ENCODE data around the gene METRN.

The METRN gene

DNA sequence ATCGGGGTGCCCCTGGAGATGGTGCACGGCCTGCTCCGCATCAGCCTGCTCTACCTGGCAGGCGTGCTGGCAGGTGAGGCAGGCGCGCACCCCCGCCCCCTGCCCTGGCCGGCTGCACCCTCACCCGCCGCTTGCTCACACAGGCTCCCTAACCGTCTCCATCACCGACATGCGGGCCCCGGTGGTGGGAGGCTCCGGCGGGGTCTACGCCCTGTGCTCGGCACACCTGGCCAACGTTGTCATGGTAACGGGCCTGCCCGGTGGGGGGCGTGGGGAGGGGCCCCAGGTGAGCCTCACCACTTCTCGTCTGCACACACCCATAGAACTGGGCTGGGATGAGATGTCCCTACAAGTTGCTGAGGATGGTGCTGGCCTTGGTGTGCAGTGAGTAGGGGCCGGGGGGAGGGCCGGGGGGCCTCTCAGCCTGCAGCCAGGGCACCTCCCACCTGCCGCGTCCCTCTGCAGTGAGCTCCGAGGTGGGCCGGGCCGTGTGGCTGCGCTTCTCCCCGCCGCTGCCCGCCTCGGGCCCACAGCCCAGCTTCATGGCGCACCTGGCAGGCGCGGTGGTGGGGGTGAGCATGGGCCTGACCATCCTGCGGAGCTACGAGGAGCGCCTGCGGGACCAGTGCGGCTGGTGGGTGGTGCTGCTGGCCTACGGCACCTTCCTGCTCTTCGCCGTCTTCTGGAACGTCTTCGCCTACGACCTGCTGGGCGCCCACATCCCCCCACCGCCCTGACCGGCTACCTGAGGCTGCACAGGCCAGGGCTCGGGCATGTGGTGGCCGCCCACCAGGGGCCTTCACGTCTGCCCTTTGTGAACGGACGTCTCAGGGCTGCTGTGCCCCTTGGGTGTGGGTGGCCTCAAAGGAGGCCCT is 37.4 kb upstream of the METRN start:
- DNase-seq (ENCODE audit: low read depth, low spot score), result no peak

DNA sequence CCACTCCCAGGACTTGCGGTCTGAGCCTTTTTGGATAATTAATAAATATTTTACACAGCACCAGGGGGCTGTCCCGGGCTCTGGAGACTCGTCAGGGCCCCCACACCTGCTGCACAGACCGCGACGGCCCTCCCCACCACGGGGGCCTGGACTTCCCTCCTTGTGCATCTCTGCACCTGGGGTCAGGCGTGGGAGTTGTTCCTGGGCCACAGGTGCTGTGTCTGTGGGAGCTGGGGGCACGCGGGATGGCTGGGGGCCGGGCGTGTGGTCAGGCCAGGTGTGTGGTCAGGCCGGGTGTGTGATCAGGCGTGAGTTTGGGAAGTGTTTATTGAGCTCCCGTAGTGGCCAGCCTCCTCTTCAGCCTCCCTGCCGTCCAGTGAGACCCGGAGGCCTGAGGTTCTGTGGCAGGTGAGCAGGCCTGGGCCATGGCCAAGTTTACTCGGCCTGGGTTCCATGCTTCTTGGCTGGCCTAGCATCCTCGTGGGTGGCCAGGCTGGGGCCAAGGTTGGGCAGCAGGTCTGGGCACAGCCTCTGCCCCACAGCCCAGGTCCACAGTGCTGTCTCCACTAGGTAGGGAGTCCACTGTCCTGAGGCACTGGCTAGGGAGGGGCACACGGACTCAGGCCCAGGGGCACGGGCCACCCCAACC is 36.6 kb upstream of the METRN start:
- no peak for DNase-seq (ENCODE audit: low read depth, low spot score)

DNA sequence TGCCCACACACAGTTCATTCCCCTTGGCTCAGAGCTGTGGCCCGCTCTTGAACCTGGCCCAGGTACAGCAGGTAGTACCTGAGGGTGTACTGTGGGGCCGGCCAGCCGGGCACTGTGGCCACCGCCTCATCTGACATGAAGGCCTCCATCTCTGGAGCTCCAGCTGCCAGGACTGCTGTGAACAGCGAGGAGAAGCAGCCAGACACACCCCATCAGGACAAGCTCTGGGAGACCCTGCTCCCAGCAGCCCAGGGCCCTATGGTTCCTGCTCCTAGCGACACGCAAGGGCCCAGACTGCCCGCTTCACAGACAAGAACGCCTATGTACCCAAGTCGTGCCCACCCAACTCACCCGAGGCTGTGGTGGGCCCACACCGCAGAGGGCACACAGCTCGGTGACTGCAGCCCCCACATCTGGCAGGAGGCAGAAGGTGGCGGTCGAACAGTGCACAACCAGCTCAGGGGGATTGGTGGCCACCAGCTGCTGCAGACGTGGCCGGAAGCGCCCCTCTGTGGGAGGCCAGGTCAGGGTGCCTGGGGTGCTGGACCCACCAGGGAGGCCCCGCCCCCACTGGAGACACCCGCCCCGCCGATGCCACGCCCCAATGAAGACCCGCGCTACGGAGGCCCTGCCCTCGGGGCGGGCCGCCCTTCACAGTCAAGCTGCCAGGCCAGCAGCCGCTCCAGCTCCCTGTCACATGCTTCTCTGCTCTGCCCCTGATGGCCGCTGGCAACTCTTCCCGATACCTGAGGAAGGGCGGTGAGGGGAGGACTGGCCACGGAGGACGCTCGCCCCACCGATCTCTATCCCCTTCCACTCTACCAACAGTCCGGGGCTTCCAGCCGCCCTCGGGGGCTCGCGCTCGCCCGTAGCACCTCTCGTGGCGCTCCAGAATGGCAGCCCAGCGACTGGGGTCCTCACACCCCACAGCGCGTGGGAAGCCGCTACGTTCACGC is 35.8 kb upstream of the METRN start:
- DNase-seq (ENCODE audit: low read depth, low spot score), result no peak

DNA sequence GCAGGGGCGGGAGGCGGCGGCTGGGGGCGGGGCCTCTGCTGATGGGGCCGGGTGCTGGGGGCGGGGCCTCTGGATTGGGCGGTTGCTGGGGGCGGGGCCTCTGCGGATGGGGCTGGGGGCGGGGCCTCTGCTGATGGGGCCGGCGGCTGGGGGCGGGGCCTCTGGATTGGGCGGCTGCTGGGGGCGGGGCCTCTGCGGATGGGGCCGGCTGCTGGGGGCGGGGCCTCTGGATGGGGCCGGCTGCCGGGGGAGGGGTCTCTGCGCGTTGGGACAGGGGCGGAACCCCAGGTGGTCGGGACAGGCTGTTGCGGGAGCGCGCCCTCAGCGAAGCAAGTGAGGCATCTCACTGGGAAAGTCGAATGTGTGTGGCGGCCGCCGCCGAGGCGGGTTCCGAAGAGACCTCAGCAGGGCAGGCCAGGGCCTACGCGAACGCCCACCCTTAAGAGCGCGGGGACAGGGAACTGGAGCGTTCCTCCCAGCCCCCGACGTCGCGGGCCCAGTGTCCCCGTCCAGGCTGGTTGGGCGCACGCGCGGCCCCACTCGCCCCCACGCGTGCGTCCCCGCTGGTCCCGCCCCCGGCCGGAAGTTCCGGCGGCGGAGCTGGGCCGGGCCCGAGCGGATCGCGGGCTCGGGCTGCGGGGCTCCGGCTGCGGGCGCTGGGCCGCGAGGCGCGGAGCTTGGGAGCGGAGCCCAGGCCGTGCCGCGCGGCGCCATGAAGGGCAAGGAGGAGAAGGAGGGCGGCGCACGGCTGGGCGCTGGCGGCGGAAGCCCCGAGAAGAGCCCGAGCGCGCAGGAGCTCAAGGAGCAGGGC is 34.9 kb upstream of the METRN start, which contains the start of gene STUB1:
Gene STUB1 (plus strand): TSS at position 597 of the 811 bp plus-strand sequence. CDS start 116 bp downstream, at position 713.
- DNase-seq (ENCODE audit: low read depth, low spot score), result peak; percentile 57

DNA sequence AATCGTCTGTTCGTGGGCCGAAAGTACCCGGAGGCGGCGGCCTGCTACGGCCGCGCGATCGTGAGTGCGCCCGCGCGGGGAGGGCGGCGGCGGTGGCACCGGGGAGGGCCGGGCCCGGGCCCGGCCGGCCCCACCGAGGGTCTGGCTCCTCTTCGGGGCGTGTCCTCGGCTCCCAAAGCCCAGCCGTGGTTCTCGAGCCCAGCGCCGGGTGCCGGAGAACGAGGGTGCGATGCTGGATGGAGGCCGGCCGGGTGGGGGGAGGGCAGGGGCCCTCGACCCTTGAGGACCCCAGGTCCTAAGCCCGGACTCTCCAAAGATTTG is 34.3 kb upstream of the METRN start:
- DNase-seq (ENCODE audit: low read depth, low spot score), result no peak

DNA sequence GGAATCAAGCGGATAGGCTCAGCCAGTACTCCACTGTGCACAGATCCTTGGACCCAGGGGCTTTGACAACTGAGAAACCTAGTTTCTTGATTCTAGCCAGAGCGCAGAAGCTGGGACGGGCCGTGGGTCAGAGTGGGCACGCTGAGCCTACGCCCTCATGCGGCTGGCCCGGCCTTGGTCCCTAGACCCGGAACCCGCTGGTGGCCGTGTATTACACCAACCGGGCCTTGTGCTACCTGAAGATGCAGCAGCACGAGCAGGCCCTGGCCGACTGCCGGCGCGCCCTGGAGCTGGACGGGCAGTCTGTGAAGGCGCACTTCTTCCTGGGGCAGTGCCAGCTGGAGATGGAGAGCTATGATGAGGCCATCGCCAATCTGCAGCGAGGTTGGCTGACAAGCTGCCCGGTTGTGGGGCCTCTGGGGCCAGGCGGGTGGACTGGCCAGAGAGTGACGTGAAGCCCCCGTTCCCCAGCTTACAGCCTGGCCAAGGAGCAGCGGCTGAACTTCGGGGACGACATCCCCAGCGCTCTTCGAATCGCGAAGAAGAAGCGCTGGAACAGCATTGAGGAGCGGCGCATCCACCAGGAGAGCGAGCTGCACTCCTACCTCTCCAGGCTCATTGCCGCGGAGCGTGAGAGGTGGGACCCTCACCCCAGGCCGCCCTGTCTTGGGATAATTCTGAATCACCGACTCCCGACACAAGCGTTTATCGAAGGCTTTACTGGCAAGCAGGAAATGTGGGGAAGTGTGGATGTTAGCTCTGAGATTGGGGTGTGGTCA is 33.8 kb upstream of the METRN start:
- no peak for DNase-seq (ENCODE audit: low read depth, low spot score)

DNA sequence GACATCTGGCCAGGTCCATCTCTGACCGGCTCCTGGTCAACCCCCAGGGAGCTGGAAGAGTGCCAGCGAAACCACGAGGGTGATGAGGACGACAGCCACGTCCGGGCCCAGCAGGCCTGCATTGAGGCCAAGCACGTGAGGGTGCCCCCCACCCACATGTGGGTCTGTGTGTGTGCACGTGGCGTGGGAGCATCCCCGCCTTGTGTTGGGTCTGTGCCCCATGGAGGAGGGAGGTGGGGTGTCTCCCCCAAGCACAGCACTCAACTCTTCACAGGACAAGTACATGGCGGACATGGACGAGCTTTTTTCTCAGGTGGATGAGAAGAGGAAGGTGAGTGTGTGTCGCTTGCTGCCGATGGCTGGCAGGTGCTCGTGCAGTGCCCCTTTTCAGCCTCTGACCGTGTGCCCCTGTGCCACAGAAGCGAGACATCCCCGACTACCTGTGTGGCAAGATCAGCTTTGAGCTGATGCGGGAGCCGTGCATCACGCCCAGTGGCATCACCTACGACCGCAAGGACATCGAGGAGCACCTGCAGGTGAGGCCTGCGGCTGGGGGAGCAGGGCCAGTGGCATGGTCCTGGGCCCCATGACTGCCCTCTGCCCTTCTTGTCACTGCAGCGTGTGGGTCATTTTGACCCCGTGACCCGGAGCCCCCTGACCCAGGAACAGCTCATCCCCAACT is 33.0 kb upstream of the METRN start:
- no peak for DNase-seq (ENCODE audit: low read depth, low spot score)

DNA sequence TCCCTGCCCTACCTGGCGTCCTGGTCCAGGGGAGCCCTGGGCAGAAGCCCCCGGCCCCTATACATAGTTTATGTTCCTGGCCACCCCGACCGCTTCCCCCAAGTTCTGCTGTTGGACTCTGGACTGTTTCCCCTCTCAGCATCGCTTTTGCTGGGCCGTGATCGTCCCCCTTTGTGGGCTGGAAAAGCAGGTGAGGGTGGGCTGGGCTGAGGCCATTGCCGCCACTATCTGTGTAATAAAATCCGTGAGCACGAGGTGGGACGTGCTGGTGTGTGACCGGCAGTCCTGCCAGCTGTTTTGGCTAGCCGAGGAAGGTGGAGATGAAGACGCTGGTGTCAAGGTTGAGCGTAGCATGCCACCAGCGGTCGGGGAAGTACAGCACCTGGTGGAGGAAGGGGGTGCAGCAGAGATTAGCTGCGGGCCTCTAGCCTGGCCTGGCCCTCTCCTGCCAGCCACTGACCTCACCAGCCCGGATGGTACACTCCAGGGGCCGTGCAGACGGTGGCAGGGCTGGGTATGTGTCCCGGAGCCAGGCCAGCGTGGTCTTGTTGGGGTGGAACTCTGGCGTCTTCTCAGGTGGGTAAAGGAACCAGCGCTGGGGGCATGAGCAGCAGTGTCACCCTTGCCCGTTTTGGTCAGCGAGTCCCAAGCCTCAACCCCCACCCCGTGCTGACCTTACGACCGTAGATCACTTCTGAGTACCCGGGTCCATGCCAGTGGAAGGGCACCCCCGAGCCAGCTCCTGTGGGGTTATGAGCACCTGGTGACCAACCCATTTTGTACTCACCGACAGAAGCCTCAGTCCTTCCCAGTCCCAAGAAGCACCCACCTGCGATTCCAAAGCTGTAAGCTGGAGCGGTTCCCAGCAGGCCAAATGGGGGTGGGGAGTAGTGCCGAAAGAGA is 32.2 kb upstream of the METRN start:
- no peak for DNase-seq (ENCODE audit: low read depth, low spot score)

DNA sequence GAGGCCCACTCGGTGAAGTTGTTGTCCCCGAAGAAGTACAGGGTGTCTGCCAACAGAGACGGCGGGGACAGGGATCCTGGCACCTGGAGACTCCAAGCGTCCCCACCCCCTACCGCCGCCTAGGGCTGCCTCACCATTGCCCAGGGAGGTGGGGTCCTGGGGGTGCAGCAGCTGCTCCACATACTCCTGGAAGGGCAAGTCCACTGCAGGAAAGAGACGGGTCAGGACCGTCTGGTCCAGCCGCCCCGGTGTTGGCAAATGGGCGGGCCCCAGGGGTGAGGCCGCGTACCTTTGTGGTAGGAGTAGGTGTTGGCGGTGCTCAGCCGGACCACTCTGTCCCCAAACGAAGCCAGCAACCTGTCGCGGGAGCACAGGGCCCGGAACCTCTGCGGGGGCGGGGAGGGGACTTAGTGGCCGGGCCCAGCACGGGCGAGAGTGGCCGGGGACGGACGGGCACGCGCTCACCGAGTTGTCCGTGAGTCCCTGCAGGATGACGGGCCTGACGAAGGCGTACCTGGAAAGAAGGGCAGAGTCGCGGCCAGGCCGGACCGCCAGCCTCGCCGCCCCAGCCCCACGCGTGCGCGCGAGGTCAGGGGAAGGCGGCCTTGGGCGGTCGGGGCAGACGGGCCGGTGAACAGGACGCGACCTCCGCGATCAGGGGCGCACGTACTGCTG is 31.4 kb upstream of the METRN start:
- DNase-seq (ENCODE audit: low read depth, low spot score), result no peak

DNA sequence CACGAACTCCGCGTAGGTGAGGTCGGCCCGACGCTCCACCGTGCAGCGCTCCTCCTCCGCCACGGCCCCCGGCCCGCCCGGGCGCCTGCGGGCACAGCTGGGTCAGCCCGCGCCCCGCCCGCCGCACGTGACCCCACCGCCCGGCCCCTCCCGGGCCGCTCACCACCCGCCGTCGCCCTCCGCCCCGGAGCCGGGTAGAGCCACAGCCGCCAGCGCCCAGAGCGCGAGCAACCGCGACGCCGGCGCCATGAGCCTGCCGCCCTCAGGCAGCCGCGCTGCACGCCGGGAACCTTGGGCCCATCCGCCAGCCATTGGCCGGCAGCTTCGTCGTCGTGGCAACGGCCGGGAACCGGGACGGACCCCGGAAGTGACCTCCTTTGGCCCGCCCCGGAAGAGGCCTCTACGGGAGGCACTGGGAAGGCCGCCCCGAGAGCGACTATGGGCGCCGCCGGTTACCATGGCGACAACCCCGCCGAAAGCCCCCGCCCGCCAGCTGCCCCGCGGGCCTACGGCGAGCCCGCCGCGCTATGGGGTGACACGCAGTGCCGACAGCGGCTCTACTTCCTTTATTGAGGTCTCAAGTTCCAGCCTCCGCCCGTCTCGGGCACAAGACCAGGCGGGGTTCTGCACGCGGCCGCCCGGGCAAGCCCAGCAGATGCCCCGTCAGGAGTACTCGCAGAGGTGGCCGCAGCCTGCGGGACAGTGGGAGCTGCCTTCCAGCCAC is 30.7 kb upstream of the METRN start, which contains the start of gene JMJD8:
Gene JMJD8 (minus strand): TSS at position 264 of the 724 bp plus-strand sequence. CDS start 15 bp downstream, at position 249.
- DNase-seq (ENCODE audit: low read depth, low spot score), result peak; percentile 76

DNA sequence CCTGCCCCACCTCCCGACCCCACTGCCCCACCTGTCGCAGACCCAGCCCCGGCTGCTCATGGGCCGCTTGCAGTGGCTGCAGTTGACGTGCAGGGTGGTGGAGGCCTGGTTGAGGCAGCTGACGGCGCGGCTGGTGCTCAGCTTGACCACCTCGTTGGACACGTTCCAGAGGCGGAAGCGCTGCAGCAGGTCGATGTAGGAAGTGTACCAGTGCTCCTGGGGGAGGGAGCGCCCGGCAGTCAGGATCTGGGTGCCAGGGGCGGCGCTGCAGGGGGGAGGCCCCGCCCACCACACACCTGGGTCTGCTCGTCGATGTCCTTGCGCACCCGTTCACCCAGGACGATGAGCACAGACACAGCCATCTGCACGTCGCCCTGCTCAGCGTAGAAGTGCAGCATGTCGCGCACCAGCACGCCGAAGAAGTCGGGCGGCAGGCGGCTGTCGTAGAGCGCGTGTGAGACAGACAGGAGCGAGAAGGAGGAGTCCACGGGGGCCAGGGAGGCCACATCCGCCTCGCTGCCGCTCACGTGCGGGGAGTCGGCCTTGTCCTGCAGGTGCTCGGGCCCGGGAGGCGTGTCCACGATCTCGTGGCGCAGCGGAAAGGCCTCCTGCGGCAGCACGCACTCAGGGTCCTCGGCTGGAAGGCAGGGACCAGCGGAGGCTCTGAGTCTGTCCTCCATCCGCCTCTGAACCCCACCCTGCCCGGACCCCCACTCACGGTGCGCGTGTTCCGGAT is 29.8 kb upstream of the METRN start:
- no peak for DNase-seq (ENCODE audit: low read depth, low spot score)

DNA sequence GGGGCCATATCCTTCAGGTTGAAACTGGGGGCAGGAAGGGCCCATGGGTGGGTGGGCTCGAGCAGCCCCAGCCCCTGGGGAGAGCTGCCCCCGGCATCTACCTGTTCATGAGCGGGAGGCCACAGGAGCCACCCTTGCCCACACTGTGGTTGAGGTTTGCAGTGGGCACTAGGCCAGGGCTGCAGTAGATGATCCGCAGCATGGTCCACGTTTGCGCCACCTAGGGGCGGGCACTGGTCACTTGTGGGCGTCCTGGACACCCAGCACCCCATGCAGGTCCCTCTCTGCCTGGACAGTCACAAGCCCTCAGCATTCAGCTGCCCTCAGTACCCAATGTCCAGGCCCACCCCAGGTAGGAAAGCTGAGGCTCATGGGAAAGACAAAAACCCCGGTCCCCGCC is 29.0 kb upstream of the METRN start:
- no peak for DNase-seq (ENCODE audit: low read depth, low spot score)

DNA sequence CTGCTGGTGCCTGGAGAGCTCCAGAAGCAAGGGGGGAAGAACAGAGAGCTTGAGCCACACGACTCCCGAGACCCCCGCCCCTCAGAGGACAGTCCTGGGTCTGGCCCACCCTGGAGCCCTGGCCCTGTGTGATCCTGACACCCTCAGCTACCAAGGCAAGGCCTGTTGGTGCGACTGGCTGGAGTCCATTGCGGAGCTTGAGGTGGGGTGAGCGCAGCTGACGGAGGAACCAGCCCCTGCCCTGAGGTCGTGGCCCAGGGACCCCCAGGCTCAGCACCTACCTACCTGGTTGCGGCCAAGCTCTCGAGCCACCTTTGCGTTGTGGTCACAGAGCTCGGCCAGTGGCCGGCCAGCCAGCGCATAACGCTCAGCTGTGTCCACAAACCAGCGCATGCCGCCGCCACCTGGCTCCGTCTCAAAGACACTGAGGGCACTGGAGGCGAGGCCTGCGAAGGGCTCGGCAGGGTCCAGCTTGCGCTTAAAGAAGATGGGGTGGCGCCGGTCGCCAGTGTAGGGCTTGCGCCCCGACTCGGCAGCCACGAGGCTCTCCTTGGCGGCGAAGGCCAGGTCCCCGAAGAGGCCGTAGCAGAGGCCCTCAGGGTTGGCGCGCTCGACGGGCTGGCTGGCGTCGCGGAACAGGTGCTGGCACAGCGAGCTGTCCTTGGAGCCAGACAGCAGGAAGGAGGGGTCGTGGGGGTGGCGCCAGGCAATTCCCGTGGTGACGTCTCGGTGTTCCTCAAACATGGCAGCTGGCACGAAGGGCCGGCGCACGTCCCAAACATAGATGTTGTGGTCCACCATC is 28.3 kb upstream of the METRN start:
- no peak for DNase-seq (ENCODE audit: low read depth, low spot score)

DNA sequence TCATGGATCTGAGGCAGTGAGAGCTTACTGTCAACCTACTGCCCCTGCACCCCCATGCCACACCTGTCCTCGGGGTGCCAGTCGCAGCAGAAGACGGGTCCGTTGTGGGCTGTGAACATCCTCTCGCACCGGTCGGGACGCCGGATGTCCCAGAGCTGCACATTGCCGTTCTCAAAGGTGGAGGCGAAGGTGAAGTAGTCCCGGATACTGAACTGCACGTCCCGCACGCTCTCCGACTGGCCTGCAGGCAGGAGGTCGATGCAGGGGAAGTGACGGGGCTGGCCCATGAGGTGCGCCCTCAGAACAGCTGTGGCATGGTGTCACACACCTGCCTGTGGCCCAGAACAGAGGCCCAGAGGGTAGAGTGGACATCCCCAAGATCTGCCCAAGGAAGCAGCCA is 27.4 kb upstream of the METRN start:
- DNase-seq (ENCODE audit: low read depth, low spot score), result no peak

DNA sequence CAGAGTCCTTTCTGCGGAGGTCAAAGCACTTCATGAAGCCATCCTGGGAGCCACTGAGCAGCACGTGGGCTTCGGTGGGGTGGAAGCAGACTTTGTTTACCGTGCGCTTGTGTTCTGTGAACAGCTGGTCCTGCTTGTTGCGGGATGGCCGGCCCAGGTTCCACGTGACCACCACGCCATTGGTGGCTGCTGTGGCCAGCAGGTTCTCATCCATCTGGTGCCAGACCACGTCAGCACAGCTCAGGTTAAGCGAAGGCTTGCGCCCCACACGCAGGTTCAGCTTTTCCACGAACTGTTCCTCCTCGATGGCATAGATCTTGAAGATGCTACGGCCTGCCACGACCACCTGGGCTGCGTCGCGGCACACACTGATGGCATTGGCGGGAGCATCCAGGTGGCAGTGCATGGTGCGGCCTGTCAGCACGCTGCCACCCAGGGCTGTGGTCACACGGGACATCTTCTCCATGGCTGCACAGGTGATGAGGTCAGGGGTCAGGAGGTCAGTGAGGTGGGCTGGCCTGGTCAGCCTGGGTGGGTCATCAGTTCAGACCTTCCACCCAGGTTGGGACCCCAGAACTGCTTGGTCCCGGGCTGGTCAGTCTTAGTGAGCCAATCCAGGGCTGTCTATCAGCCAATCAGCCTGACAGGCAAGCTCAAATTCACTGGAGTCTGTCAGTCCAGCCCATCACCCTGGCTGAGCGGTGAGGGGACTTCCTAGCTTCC is 25.6 kb upstream of the METRN start:
- no peak for DNase-seq (ENCODE audit: low read depth, low spot score)

Data from brain pericyte (primary cell).